Stimulated activated CD8-positive, alpha-beta memory T cell treated with anti-CD3 and anti-CD28 coated beads, Interleukin-4, amount 100 ng/mL, for 4 hours (primary cell): Measurements from ENCODE around the gene NAA30.

Experiments
- DNase-seq, 2 donors: peaks; one replicate each; pipeline ENCODE4 v3.0.0-alpha.2; 2020; ENCODE audit warnings: low read depth in 2 of 2, low spot score in 1 of 2

NAA30 gene

DNA sequence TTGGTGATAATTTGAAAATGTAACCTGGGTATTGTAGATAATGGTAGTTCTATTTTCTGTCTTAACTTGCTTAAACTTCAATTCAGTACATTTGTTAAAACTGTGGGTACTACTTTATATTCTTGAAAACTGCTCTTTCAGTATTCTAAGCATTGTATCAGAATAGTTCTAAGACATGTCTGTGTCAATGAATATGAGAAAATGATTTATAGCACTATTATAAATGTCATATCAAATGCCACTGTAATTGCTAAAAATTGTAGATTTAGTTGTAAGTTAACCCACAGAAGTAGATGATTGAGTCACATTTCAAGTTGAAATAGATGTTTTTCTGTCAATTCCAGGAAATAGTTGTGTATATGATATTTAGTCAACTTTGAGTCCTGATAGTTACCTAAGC lies 2.4 kb downstream of the NAA30 start:
- DNase-seq: no peak

- DNase-seq: no peak
Measured at GRCh38 chr14:57400556-57401494, 10.4 kb downstream of the NAA30 start.

DNA sequence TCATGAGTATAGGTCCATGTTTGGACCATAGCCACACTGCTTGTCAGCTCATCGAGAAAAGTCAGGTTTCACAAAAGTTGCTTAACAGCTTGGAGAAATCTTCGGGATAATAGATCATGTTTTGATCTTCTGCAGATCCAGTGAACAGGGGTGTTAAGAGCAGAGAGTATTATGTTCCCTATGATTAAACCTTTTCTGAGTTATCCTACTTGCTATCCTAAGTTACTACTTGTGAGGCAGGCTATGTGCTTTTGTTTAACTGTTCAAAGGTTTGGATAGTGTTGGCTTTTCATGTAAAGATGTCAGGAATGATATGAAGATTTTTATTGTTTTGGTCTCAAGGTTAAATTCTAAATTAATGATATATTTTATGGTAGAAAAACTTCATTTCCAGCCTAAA lies 11.1 kb downstream of the NAA30 start:
- no peak for DNase-seq

DNA sequence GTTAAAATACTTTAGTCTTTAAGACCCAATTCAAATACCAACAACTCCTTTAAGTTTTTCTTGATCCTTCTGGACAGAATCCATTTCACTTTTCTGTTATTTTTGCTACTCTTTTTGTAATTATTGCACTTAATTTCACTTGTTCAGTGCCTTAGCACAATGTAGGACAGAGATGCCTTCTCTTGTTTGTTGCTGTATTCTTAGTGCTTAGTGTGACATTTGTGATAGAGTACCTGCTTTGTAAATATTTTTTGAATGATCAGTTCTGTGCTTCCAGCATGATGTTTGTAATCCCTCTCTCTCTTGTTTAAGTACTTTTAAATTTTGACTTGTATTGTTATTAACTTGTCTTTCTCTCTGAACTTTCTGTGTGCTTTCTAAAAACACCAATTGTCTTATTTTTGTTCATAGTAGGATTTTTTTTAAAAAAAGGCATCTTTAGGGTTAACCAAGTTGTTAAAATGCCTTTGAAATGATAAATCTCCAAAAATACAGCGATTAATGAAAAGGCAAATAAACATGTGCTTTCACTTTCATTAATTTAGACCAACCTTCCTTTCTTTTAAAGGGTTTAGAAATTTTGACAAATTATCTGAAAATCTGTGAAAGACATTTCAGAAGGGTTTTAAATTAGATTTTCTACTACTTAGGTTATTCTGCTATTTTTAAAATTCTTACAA lies 11.9 kb downstream of the NAA30 start:
- no peak for DNase-seq

DNA sequence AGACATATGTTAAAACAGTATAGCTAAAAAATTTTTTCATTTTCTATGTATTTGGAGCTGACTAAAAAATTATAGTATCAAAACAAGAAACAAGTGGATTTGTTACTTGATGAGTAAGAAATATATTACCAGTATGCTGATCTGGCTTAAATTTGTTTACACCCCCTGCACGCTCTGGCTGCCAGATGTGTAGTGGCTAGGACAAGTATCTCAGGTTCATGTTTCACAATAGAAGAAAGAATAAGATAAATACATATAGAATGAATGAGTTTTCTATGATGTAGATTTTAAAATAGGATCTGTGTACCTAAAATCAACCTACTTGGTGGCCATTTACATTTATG lies 13.1 kb downstream of the NAA30 start:
- DNase-seq: no peak

- no peak for DNase-seq
Measured at GRCh38 chr14:57405562-57405961, 15.2 kb downstream of the NAA30 start.

DNA sequence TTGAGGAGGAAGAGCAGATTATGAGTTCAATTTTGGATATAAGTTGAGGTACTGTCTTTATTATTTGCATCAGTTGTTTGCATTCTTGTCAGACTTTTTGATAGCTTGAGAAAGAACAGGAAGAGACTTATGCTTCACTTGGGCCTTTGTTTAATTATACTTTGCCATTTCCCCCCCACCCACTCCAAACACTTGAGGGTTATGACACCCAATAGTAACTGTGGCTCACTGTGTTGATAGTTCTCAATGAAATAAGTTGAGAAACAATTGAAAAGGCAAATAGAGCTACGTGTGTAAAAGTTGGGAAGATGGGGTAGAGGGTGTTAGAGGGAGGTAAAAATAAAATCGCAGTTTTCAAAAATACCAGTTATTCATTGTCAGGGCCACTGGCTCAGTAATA lies 17.7 kb downstream of the NAA30 start:
- DNase-seq: no peak

GRCh38 chr14:57408634-57409033 lies 18.2 kb downstream of the NAA30 start:
- no peak for DNase-seq

DNA sequence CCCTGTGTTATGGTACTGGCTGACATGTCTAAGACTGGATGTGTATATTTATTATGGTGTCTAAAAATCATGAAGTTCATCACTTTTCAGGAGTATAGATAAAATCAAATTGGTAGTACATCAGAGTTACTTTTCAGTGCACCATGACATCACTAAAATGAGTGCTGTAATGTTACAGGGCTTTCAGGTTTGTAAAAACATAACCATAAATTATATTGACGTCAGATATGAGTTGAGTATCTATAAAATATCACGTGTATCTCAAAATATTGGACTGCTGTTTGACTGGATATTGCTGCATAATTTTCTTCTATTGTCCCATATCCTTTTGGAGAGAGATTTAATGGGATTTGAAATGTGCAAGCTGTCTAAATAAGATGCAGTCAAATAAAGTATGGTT lies 22.0 kb downstream of the NAA30 start:
- no peak for DNase-seq

DNA sequence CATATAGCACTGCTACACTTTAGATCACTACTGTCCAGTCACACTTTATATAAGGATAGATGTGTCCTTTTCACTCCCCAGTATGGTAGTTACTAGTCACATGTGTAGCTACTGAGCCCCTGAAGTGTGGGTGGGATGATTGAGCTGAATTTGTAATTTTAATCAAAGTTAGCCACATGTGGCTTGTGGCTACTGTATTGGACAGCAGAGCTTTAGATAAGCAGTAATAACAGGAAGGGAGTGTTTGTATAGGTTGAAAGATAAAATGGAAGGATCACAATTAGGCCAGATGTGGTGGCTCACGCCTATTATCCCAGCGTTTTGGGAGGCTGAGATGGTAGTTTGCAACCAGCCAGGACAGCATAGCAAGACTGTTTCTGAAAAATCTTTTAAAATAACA lies 23.5 kb downstream of the NAA30 start:
- no peak for DNase-seq

DNA sequence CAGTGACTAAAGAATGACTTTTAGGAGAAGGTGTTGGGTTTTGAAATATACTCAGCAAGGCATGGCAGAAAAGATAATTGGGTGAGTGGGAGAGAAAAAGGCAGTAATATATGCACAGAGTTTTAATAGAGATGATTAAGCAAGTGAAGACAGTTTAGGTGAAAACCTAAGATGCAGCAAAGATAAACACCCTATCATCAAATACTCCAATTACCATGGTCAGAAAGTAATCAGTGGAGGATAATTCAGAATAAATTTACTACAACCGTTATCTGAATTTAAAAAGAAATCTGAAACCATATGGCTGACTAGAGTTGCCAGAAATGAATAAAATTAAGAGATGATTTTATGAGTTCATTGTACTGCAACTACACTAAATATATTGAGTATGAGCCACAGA lies 26.8 kb downstream of the NAA30 start:
- no peak for DNase-seq

DNA sequence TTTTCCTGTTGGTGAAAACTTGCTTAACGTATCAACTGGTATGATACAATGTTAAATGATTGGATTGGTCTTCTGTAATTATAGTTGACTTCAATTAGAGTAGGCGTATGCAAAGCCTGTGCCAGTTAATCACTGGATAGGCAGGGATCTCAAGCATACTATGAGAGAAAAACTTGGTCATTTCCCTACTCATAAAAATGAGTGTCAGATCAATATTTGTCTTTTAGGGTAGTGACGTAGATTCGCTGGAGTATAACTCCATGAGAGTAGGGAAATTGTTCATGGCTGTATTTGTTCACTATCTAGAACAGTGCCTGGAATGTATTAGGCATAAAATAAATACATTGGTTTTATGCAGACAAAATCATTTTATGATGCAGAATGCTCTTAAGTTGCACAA lies 28.6 kb downstream of the NAA30 start:
- DNase-seq: no peak

- no peak for DNase-seq
Measured at GRCh38 chr14:57420033-57420432, 29.6 kb downstream of the NAA30 start.

DNA sequence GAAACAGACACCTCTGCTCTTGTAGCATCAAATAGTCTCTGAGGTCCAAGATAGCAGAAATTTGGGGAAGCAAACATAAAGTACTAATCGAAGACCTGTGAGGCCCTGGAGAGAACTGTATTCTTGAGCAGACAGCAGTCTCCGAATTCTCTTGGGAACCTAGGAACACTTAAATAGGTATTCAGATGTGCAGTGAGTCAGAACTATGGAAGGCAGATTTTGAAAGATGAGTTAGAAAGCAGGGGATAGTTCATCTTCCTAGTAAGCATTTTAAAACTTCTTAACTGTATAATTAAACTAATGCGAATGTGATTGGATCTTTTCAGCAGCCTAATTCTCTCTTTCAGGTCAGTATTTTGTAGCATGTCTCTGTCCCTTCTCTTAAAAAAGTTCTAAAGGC lies 30.6 kb downstream of the NAA30 start:
- DNase-seq: no peak

DNA sequence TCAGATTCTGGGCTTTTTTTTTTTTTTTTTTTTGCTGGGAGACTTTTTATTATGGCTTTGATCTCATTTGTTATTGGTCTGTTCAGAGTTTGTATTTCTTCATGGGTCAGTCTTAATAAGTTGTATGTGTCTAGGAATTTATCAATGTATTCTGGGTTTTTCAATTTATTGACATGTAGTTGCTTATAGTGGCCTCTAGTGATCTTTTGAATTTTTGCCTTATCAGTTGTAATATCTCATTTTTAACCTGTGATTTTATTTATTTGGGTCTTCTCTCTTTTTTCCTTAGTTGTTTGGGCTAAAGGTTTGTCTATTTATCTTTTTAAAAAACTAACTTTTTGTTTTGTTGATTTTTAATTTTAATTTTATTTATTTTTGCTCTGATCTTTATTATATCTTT lies 45.5 kb downstream of the NAA30 start:
- no peak for DNase-seq

DNA sequence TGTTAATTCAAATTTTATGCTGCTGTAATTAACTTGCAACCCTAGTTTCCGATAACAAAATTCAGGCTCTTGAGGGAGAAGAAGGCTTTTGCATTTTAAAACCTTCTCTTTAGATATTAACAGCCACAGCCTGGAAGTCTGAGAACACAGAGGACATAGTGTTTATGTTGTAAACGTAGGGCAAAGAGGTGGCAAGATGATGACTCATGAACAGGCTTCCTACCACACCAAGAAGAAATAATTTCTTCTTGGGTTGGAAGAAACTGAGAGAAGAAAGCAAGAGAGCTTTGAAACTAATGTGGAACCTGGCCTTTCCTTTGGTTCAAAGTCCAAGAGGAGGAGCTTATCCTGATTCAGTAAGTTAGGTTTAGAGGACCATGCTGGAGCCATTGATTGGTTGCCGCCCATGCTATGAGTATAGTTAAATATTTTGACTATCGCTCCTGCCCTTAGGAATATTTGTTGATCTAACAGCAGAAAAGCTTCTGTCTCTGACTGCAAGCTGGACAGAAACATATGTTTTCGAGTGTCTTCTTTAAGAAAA lies 71.5 kb downstream of the NAA30 start:
- DNase-seq: no peak

- no peak for DNase-seq
Measured at GRCh38 chr14:57462551-57462950, 72.2 kb downstream of the NAA30 start.

- no peak for DNase-seq
Measured at GRCh38 chr14:57464008-57464730, 73.8 kb downstream of the NAA30 start.
